GM18498 (cell line): ENCODE results near the gene SULT1A1.
A peak's percentile ranks its signal among the peaks of the same experiment; 100 is the strongest.
"Not testable (repeated sequence)": the region's sequence is repeated elsewhere in the genome, so short reads cannot be mapped to it uniquely, and the experiment has no call there.

Source experiments
- ATAC-seq: cut with Tn5 transposase; IDR thresholded peaks from one replicate; pipeline ENCODE4 v1.9.1; 2021; ENCODE audit warnings: mild to moderate bottlenecking, moderate library complexity; ENCODE audit not compliant: unreplicated experiment

SULT1A1 gene

GRCh38 chr16:28609631-28610594 is at the start of gene SULT1A1:
SULT1A1 (minus strand) TSS chr16:28610044; CDS start chr16:28608855, 1,189 bp downstream.
- no peak for ATAC-seq

GRCh38 chr16:28639959-28640358 is 30.1 kb upstream of the SULT1A1 start:
- ATAC-seq = not testable (repeated sequence)

GRCh38 chr16:28638359-28638758 is 28.5 kb upstream of the SULT1A1 start:
- not testable (repeated sequence) for ATAC-seq

- not testable (repeated sequence) for ATAC-seq
These were observed 27.9 kb upstream of the SULT1A1 start, which contains the start of gene NPIPB8 for GRCh38 chr16:28637765-28638164. NPIPB8 (plus strand) TSS chr16:28638065; CDS start chr16:28638361, 296 bp downstream.

DNA sequence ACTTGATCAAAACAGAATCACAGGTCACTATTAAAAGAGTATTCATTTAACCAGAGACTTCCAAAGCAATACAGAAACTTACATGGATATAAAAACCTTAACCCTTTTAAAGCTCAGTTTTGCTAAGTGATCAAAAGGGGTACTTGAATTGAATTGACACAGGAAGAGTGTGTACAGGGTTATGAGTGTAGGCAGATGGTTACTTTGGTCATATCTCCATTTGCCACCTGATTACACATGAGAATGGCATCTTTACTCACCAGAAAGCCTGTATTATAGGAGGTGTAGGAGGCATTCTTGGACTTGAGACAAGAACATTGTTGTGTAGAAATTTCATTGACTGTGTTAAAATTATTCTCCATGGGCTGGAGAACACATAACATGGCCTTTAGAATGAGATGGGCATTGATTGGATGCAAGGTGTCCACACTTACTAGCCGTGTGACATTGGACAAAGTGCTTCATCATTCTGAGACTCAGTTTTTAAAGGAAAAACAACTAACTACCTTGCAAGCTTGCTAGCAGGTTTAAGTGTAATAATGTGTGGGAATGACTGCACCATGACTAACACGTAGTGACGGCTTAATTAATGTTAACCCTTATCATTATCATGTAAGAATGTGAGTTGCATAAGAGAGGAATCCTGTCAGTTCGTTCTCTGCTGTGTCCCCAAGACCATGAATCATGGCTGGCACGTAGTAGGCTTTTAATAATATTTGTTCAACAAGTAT is 26.4 kb upstream of the SULT1A1 start:
- ATAC-seq = not testable (repeated sequence)

DNA sequence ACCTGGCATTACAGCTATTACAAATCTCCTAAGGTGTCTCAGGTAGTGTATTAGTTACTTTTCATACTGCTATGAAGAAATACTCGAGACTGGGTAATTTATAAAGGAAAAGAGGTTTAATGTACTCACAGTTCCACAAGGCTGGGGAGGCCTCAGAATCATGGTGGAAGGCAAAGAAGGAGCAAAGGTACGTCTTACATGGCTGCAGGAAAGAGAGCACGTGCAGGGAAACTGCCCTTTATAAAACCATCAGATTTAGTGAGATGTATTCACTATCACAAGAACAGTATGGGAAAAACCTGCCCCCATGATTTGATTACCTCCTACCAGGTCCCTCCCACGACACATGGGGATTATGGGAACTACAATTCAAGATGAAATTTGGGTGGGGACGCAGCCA is 21.1 kb upstream of the SULT1A1 start:
- not testable (repeated sequence) for ATAC-seq

- ATAC-seq = no peak
These were observed 13.4 kb upstream of the SULT1A1 start for GRCh38 chr16:28623172-28623711.

- ATAC-seq = not testable (repeated sequence)
These were observed 12.8 kb upstream of the SULT1A1 start for GRCh38 chr16:28622532-28623171.

- ATAC-seq = no peak
These were observed 11.8 kb upstream of the SULT1A1 start for GRCh38 chr16:28621481-28622155.

DNA sequence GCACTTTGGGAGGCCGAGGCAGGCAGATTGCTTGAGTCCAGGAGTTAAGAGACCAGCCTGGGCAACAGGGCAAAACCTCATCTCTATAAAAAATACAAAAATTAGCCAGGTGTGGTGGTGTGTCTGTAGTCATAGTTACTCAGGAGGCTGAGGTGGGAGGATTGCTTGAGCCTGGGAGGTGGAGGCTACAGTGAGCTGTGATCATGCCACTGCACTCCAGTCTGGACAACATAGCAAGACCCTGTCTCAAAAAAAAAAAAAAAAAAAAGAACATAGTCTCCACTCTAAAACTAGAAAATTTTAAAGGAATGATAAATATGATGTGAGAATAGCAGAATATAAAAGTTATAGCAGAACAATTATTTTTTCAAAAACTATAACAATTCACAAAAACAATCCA is 10.5 kb upstream of the SULT1A1 start:
- ATAC-seq = not testable (repeated sequence)

GRCh38 chr16:28617874-28618273 is 8.0 kb upstream of the SULT1A1 start:
- ATAC-seq = no peak

DNA sequence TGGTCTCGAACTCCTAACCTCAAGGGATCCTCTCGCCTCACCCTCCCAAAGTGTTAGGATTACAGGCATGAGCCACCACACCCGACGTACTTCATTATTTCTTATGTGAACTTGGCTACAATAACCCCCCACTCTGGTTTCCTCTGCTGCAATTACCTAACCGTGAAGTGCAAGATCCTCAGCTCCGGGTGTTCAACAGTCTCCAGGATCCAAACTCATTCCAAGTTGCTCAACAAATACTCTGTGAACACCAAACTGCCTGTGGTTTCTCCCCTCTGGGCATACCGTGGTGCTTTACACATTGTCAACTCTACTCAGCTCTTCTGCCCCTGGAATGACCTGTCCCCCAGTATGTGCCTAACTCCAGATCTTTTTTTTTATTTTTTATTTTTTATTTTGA is 6.8 kb upstream of the SULT1A1 start:
- ATAC-seq = no peak

DNA sequence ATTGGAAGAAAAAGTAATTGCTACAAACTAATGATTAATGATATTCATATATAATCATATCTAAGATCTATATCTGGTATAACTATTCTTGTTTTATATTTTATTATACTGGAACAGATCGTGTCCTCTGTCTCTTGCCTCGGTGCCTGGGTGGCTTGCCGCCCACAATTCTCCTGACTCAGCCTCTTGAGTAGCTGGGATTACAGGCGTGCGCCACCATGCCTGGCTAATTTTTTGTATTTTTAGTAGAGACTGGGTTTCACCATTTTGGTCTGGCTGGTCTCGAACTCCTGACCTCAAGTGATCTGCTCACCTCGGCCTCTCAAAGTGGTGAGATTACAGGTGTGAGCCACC is 6.4 kb upstream of the SULT1A1 start:
- ATAC-seq = not testable (repeated sequence)

GRCh38 chr16:28615486-28616223 is 5.8 kb upstream of the SULT1A1 start:
- not testable (repeated sequence) for ATAC-seq

DNA sequence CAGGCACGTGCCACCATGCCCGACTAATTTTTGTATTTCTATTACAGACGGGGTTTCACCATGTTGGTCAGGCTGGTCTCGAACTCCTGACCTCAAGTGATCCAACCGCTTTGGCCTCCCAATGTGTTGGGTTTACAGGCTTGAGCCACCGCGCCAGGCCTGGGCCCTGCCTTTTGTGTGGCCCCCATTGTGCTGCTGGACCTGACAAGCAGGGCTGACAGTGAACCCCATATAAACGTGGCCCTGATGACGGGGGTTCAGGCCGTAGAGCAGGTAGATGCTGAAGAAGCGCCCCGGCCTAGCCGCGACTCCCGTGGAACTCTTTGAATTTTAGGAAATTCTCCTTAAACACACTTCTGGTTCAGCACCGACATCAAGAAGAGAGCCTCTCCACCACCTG is 4.7 kb upstream of the SULT1A1 start:
- ATAC-seq = not testable (repeated sequence)

DNA sequence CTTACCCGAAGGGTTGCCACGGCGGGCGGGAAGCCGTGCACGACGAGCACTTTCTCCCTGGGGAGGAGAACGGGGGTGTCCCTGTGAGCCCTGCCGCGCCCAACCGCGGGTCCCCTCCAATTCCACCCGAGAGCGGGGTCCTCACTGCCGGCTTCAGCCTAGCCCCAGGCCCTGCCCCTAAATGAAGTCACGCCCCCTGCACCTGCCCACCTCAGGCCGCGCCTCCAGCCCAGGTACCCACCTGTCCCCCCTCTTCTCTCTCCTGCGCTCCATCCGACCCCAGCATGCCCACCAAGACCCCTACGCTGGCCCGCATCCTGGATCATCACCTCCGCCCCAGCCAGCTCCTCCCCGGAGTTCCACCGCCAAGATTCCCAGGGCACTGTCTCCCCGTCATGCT is 4.1 kb upstream of the SULT1A1 start:
- not testable (repeated sequence) for ATAC-seq

DNA sequence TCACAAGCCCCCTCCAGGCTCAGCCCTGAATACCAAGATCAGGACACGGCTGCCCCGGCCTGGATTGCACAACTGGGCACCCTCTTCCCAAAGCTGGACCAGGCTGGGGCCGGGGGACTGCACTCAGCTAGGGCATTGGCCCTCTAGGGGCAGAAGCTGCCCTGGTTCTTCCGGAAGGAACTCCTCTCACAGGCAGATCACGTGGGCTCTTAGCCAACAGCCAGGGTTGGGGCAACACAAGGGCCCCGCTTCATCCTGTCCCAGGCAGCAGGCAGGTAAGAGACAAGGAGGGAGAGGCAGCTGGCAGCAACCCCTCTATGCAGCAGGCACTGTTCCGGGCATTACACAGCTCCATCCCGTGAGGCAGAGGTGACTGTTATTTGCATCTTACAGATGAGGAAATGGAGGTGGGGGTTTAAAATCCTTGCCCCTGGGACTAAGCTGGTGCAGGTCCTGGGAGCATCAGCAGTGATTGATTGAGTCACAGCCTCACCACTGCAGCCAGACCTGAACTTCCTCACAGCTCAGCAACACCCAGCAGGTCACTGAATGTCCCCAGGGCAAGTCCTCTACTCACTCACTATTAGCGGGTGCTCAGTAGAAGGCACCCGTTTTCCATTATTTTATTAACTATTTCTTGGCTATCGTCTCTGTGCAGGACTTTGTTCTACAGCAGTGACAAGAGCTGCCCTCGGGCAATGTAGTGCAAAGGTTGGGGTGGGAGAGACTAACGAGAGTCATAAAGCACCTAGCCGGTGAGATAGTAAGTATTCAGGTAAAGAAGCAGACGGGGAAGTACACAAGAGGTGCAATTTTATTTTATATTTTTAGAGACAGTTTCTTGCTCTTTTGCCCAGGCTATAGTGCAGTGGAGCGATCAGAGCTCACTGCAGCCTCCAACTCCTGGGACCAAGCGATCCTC is 2.8 kb upstream of the SULT1A1 start:
- ATAC-seq = peak; percentile 57

DNA sequence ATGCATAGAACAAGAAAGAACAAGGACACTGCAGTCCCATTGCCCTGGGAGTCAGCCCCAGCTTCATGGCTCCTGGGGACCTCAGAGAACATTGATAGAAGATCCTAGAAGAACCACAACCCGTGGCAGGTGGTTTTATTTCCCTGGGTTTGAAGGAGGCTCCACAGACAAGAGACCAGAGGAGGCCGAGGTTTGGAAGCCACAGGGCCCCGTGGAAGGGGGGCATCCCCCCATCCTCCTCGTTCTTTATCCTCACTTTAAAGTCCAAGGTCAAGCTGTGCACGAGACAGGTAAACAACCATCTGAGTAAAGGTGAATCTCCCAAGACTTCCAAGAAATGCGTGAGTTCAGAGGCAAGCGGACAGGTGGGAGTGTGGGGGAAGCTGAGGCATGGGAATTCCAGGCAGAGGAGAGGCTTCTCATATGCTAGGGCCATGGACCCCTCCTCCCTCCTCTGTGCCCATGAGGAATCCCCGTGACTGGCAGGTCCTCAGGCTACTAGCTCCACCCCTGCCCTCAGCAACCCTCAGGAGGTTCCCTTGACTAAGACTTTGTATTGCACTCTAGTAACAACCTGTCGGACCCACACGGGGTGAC is 849 bp upstream of the SULT1A1 start:
- no peak for ATAC-seq
